PC-9 (cell line): ENCODE data around the gene FCHO2.

Experiments used
- CTCF ChIP-seq: fragments of 200-600 bp; sonication (generic); conservative IDR thresholded peaks from 2 replicates; pipeline ENCODE4 v1.6.1; 2017; ENCODE audit warnings: mixed run types, antibody characterized with exemption, mild to moderate bottlenecking, moderate library complexity
- EZH2 ChIP-seq: fragments of 200-600 bp; sonication (generic); IDR thresholded peaks from 2 replicates; pipeline ENCODE4 v1.8.0; 2017; ENCODE audit warnings: antibody characterized with exemption, low read depth

GRCh38 chr5:73081093-73081492, 125.3 kb downstream of the FCHO2 start:
- TF ChIP-seq CTCF (no peak), EZH2 (no peak)
